CD4-positive, alpha-beta memory T cell (primary cell): ENCODE results near the gene WIZ. TPM values are rescaled to one million over a fixed set of nuclear protein-coding genes. Genes with fewer than 3 reads are reported as not detected.

Source experiments
- CTCF ChIA-PET: fragments of 350-600 bp; sonication (Branson Sonifier 250); formaldehyde crosslinking; loops from one replicate; lab custom pipeline; 2021; ENCODE audit warnings: inconsistent platforms; ENCODE audit not compliant: partially characterized antibody; lab: Charles Lee
- POLR2A ChIA-PET: fragments of 350-600 bp; sonication (Branson Sonifier 250); formaldehyde crosslinking; loops from one replicate; lab custom pipeline; 2021; ENCODE audit not compliant: partially characterized antibody; lab: Charles Lee
- DNase-seq, 5 donors: peaks; one replicate each; pipeline versions ENCODE4 v3.0.0 to v3.0.0-alpha.2; 2020 to 2022; ENCODE audit warnings: mixed read lengths in 1 of 5
- H3K27ac ChIP-seq: one replicate; pipeline ENCODE4 v1.7.0; 2013; ENCODE audit warnings: low read depth, low read length
- H3K27me3 ChIP-seq: 2 replicates; pipeline ENCODE4 v1.7.0; 2013; ENCODE audit warnings: mild to moderate bottlenecking, low read length, moderate library complexity; ENCODE audit not compliant: insufficient read depth
- H3K36me3 ChIP-seq: 2 replicates; pipeline ENCODE4 v1.7.0; 2013; ENCODE audit warnings: mild to moderate bottlenecking, low read length, moderate library complexity; ENCODE audit not compliant: insufficient read depth
- H3K4me1 ChIP-seq: 2 replicates; pipeline ENCODE4 v1.7.0; 2013; ENCODE audit warnings: mild to moderate bottlenecking, low read length, moderate library complexity; ENCODE audit not compliant: insufficient read depth
- H3K4me3 ChIP-seq, 2 donors: one replicate each; pipeline ENCODE4 v1.7.0; 2013; ENCODE audit warnings: low read length in 2 of 2, mild to moderate bottlenecking in 1 of 2
- H3K9me3 ChIP-seq, 2 donors: one replicate each; pipeline ENCODE4 v1.7.0; 2013; ENCODE audit warnings: low read length in 2 of 2, control low read depth in 1 of 2; ENCODE audit not compliant: control insufficient read depth in 1 of 2
- H3K27ac Mint-ChIP-seq, 7 donors: one replicate each; pipeline ENCODE4 v1.8.0; 2020 to 2021; ENCODE audit warnings: mixed read lengths in 7 of 7, mild to moderate bottlenecking in 6 of 7, inconsistent platforms in 3 of 7, moderate library complexity in 3 of 7
- H3K27me3 Mint-ChIP-seq, 2 donors: one replicate each; pipeline ENCODE4 v1.8.0; 2020 to 2021; ENCODE audit warnings: mixed read lengths in 2 of 2
- H3K36me3 Mint-ChIP-seq, 2 donors: one replicate each; pipeline ENCODE4 v1.8.0; 2020 to 2021; ENCODE audit warnings: mixed read lengths in 2 of 2, inconsistent platforms in 1 of 2, mild to moderate bottlenecking in 1 of 2
- H3K4me1 Mint-ChIP-seq, 4 donors: one replicate each; pipeline ENCODE4 v1.8.0; 2020 to 2021; ENCODE audit warnings: mixed read lengths in 4 of 4, mild to moderate bottlenecking in 1 of 4
- H3K4me3 Mint-ChIP-seq, 8 donors: one replicate each; pipeline ENCODE4 v1.8.0; 2020 to 2021; ENCODE audit warnings: mixed read lengths in 8 of 8, mild to moderate bottlenecking in 7 of 8, moderate library complexity in 6 of 8, inconsistent platforms in 3 of 8
- H3K9me3 Mint-ChIP-seq, 8 donors: one replicate each; pipeline ENCODE4 v1.8.0; 2020 to 2021; ENCODE audit warnings: mixed read lengths in 8 of 8, mild to moderate bottlenecking in 5 of 8, inconsistent platforms in 3 of 8, moderate library complexity in 1 of 8
- intact Hi-C: fragments of 100-400 bp; cut with micrococcal nuclease; formaldehyde crosslinking; loops from one replicate; pipeline ENCODE4 v1.15.1; 2023
- polyA plus RNA-seq, 2 donors: library from polyadenylated mRNA; unstranded; fragments of 300-500 nt; fragmentation: Illumina TruSeq; gene quantifications; one replicate each; pipeline ENCODE4 v1.2.3, GENCODE V29; 2021
- total RNA-seq, 2 experiments: library from RNA; stranded (reverse); gene quantifications; one replicate each; pipeline ENCODE4 v1.2.3, GENCODE V29; 2021

WIZ gene
- total and polyA plus RNA-seq, 4 experiments from 2014 or later: 0.03 to 30.0 (median 15.6) TPM

GRCh38 chr19:15436012-15436825 lies 13.5 kb downstream of the WIZ start:
- Mint-ChIP-seq H3K27me3 (no peaks in the 10 kb centered on the region), H3K36me3 (peaks cover 0 to 11% of the 10 kb centered on the region in 2 donors), H3K27ac (no peak overlapping the region), H3K4me3 (no peak overlapping the region), H3K4me1 (peaks cover 14 to 23% (median 17%) of the 10 kb centered on the region in 4 donors), H3K9me3 (peaks cover 0 to 3% (median 0%) of the 10 kb centered on the region in 8 donors)
- DNase-seq: no peak
- POLR2A ChIA-PET: interaction anchor here (1.2 to 2.8 kb wide), 4 partner anchors 12 to 115 kb away, joined by 3 to 11 read pairs (median 6); partner anchors contain the start of gene AKAP8L
- no peaks in the 10 kb centered on the region for H3K9me3 ChIP-seq
- H3K36me3 ChIP-seq: no peaks in the 10 kb centered on the region
- no peak overlapping the region for H3K4me3 ChIP-seq
- H3K27me3 ChIP-seq: no peaks in the 10 kb centered on the region
- H3K27ac ChIP-seq: no peak overlapping the region
- peaks cover 17% of the 10 kb centered on the region for H3K4me1 ChIP-seq
- CTCF ChIA-PET: interaction anchor here (0.7 to 3.3 kb wide), 5 partner anchors 11 to 334 kb away, joined by 3 to 14 read pairs (median 3); partner anchors contain the start of gene AKAP8L
- intact Hi-C loops: no loop called here

DNA sequence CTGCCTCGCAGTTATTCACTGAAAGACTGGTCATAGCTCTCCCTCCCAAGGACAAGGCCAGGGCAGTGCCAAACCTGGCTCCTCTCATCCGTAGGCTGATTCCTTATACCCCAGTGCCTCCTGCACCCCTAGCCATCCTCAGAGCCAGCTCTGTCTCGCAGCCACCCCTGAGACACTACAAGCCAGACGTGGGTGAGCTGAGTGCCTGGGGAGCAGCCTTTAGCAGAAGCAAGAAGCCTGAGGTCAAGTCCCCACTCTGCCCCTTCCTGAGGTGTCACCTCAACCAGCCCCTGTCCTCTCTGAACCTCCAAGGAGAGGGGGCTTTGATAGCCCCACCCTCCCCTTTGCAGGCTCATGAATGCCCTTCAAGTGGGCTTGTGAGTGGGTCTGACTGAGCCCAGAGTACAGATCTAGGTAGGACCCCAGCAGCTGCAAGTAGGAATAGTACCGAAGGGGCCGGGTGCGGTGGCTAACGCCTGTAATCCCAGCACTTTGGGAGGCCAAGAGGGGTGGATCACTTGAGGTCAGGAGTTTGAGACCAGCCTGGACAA lies 16.2 kb downstream of the WIZ start:
- peaks cover 0 to 3% (median 0%) of the 10 kb centered on the region in 8 donors for H3K9me3 Mint-ChIP-seq
- no peaks in the 10 kb centered on the region for H3K9me3 ChIP-seq
- peaks cover 31% of the 10 kb centered on the region for H3K4me1 ChIP-seq
- H3K4me3 Mint-ChIP-seq: peak overlapping the region; percentile 87 to 95 (median 92)
- H3K27ac ChIP-seq: peak overlapping the region; percentile 61
- intact Hi-C loops: loop anchor here (2.0 kb wide), 1 partner anchor 17 kb away; no protein-coding TSS in a partner anchor
- peaks cover 3 to 14% of the 10 kb centered on the region in 2 donors for H3K36me3 Mint-ChIP-seq
- peak overlapping the region; percentile 87 to 99 (median 94) for H3K27ac Mint-ChIP-seq
- DNase-seq: no peak
- POLR2A ChIA-PET: interaction anchor here (0.6 to 4.1 kb wide), 19 partner anchors 8 to 403 kb away, joined by 3 to 75 read pairs (median 7); partner anchors contain the start of genes AKAP8, AKAP8L, RASAL3 and WIZ
- no peaks in the 10 kb centered on the region for H3K27me3 ChIP-seq
- peaks cover 21 to 41% (median 27%) of the 10 kb centered on the region in 4 donors for H3K4me1 Mint-ChIP-seq
- CTCF ChIA-PET: interaction anchor here (0.8 to 2.2 kb wide), 6 partner anchors 13 to 122 kb away, joined by 3 to 17 read pairs (median 6); partner anchors contain the start of gene AKAP8L
- no peaks in the 10 kb centered on the region for H3K27me3 Mint-ChIP-seq
- no peaks in the 10 kb centered on the region for H3K36me3 ChIP-seq
- peak overlapping the region; percentile 78 to 91 for H3K4me3 ChIP-seq

DNA sequence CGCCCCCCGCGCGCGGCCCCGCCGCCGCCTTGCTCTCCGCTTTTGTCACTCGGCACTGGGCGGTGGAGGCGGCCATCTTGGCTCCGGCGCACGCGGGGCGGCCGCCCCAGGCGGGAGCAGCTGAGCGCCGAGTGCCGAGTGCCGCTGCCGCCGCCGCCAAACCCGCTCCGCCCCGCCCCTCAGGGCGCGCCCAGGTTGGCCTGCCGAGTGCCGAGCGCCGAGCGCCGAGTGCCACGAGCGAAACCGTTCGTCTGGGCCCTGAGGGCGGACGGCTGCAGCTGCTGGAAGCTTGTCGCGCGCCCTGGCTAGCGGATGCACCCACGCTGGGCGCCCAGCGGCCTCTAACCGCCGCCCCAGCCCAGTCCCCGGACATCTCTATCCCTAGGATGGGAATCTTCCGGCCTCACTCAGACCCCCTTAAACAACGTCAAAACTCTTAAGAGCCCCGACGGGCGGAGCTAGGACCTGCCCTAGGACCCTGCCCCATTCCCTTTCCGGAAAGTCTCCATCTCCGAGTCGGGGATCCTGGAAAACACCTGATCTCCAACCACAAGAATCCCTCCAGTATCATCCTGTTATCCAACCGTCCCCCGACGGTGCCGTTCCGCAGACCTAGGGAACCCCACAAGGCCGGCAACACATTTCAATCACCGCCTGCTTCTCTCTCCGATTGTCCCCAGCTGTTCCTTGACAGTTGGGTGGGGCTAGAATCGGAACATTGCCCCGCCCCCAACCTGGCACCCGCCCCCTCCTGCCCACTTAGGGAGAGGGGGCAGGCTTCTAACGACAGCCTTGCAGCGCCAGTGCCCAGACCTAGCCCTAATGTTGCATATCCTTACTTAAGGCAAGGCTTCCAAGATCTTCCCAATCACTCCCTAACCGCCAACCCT lies 16.9 kb downstream of the WIZ start:
- H3K9me3 Mint-ChIP-seq: peaks cover 0 to 3% (median 0%) of the 10 kb centered on the region in 8 donors
- peak overlapping the region; percentile 87 to 95 (median 92) for H3K4me3 Mint-ChIP-seq
- no peaks in the 10 kb centered on the region for H3K9me3 ChIP-seq
- no peaks in the 10 kb centered on the region for H3K27me3 Mint-ChIP-seq
- peaks cover 31% of the 10 kb centered on the region for H3K4me1 ChIP-seq
- peak; percentile 91 to 92 (median 91) for DNase-seq
- H3K36me3 Mint-ChIP-seq: peaks cover 3 to 14% of the 10 kb centered on the region in 2 donors
- H3K4me1 Mint-ChIP-seq: peaks cover 21 to 44% (median 27%) of the 10 kb centered on the region in 4 donors
- ChIA-PET CTCF (interaction anchor here (0.8 to 2.2 kb wide), 6 partner anchors 12 to 123 kb away, joined by 3 to 17 read pairs (median 6); partner anchors contain the start of gene AKAP8L), POLR2A (interaction anchor here (0.6 to 4.1 kb wide), 24 partner anchors 9 to 937 kb away, joined by 3 to 75 read pairs (median 6); partner anchors contain the start of genes AKAP8, AKAP8L, BRD4 and RASAL3)
- H3K27ac Mint-ChIP-seq: peak overlapping the region; percentile 87 to 99 (median 94)
- peak overlapping the region; percentile 78 to 91 for H3K4me3 ChIP-seq
- no peaks in the 10 kb centered on the region for H3K27me3 ChIP-seq
- no peaks in the 10 kb centered on the region for H3K36me3 ChIP-seq
- intact Hi-C loops: loop anchor here (1.0 to 2.0 kb wide), 5 partner anchors 14 to 123 kb away; no protein-coding TSS in a partner anchor
- H3K27ac ChIP-seq: peak overlapping the region; percentile 61

DNA sequence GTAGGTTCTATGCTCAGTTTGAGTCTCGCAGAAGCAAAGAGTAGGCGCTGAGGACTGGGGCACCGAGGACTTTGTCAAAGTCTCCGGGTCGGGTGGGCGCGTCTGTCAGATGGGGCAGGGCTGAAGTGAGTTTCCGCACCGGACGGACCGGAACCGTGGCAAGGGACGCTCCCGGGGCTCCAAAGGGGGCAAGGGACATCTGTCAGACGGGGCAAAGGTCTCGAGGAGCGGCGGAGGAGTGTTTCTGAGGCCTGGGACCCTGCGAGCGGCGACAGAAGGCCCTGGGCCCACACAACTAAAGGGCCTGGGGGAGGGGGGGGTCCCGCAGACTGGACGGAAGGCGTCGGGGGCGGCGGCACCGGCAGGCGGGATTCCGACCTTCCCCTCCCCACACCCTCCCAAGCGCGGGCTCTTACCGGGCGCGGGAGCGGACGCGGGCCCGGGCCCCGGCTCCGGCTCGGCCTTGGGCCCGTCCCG lies 17.7 kb downstream of the WIZ start:
- Histone ChIP-seq H3K4me1 (peaks cover 31% of the 10 kb centered on the region), H3K27ac (peak overlapping the region; percentile 74), H3K36me3 (peaks cover 7% of the 10 kb centered on the region), H3K9me3 (no peaks in the 10 kb centered on the region), H3K27me3 (no peaks in the 10 kb centered on the region), H3K4me3 (peak overlapping the region; percentile 38 to 62)
- intact Hi-C loops: loop anchor here (1.0 to 2.0 kb wide), 5 partner anchors 13 to 124 kb away; no protein-coding TSS in a partner anchor
- DNase-seq: no peak
- CTCF ChIA-PET: interaction anchor here (1.3 to 4.7 kb wide), 5 partner anchors 13 to 124 kb away, joined by 5 to 32 read pairs (median 12); partner anchors contain the start of gene AKAP8L
- POLR2A ChIA-PET: interaction anchor here (0.7 to 4.1 kb wide), 19 partner anchors 12 to 938 kb away, joined by 3 to 75 read pairs (median 7); partner anchors contain the start of genes AKAP8, AKAP8L, BRD4 and RASAL3
- Mint-ChIP-seq H3K27me3 (no peaks in the 10 kb centered on the region), H3K4me3 (peak overlapping the region; percentile 92 to 96 (median 94)), H3K9me3 (peaks cover 0 to 3% (median 0%) of the 10 kb centered on the region in 8 donors), H3K27ac (peak overlapping the region; percentile 86 to 98 (median 94)), H3K36me3 (peaks cover 3 to 18% of the 10 kb centered on the region in 2 donors), H3K4me1 (peaks cover 21 to 44% (median 30%) of the 10 kb centered on the region in 4 donors)

DNA sequence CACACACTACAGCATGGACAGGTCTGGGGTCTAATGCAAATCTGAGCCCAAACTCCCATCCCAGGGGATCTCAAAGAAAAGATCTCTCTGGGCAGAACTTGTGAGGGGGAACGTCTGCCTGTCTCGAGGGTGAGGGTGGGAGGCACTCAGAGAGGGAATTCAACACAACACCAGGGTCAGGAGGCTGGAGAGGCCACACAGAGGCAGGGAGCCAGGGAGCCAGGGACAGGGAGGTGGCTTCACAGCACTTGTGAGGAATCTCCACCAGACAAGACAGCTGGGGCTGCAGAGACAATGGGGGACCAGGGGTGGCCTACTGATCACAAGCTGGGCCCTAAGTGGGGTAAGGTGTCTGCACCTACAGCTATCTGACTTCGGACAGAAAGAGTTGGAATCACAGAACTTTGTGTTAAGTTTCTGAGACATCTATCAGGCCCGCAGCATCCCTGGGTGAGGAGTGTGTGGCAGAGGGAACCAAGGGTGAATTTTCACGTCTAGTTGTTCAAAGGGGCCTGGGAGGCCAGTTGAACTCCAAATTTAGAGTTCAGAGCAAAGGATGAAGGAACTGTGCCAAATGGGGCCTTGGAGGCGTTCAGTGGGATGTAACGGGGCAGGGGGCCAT lies 18.2 kb downstream of the WIZ start:
- peak overlapping the region; percentile 74 for H3K27ac ChIP-seq
- ChIA-PET POLR2A (interaction anchor here (0.9 to 4.1 kb wide), 7 partner anchors 13 to 124 kb away, joined by 3 to 40 read pairs (median 3); partner anchors contain the start of genes AKAP8 and AKAP8L), CTCF (interaction anchor here (0.9 to 4.7 kb wide), 3 partner anchors 12 to 124 kb away, joined by 4 to 32 read pairs (median 12); partner anchors contain the start of gene AKAP8L)
- H3K4me1 Mint-ChIP-seq: peaks cover 21 to 46% (median 31%) of the 10 kb centered on the region in 4 donors
- no peak for DNase-seq
- no peaks in the 10 kb centered on the region for H3K27me3 ChIP-seq
- H3K4me1 ChIP-seq: peaks cover 31% of the 10 kb centered on the region
- no peaks in the 10 kb centered on the region for H3K27me3 Mint-ChIP-seq
- peaks cover 4 to 20% of the 10 kb centered on the region in 2 donors for H3K36me3 Mint-ChIP-seq
- intact Hi-C loops: loop anchor here (1.0 to 2.0 kb wide), 5 partner anchors 12 to 125 kb away; no protein-coding TSS in a partner anchor
- peak overlapping the region; percentile 38 to 62 for H3K4me3 ChIP-seq
- peak overlapping the region; percentile 92 to 96 (median 94) for H3K4me3 Mint-ChIP-seq
- H3K9me3 Mint-ChIP-seq: peaks cover 0 to 3% (median 0%) of the 10 kb centered on the region in 8 donors
- peaks cover 13% of the 10 kb centered on the region for H3K36me3 ChIP-seq
- peak overlapping the region; percentile 86 to 98 (median 94) for H3K27ac Mint-ChIP-seq
- H3K9me3 ChIP-seq: no peaks in the 10 kb centered on the region
